Liver (tissue), 9 donors: ENCODE data around the gene MRPL50. TPM values are rescaled to one million over a fixed set of nuclear protein-coding genes. Genes with fewer than 3 reads are reported as not detected.

ENCODE experiments used
- DNase-seq: peaks from one replicate; pipeline ENCODE4 v3.0.0-alpha.2; 2017; ENCODE audit warnings: low spot score
- H3K27ac ChIP-seq, 2 donors: one replicate each; pipeline ENCODE4 v1.7.0; 2013; ENCODE audit warnings: inconsistent platforms in 2 of 2, low read length in 2 of 2, control low read depth in 1 of 2, low read depth in 1 of 2, mild to moderate bottlenecking in 1 of 2
- H3K27me3 ChIP-seq, 4 donors: one replicate each; pipeline versions ENCODE4 v1.6.1 to v1.7.0; 2013; ENCODE audit warnings: low read length in 3 of 4, inconsistent platforms in 1 of 4, mild to moderate bottlenecking in 1 of 4, moderate library complexity in 1 of 4; ENCODE audit not compliant: control insufficient read depth in 4 of 4, insufficient read depth in 4 of 4
- H3K36me3 ChIP-seq, 4 donors: one replicate each; pipeline versions ENCODE4 v1.6.1 to v1.7.0; 2013; ENCODE audit warnings: low read length in 3 of 4, mild to moderate bottlenecking in 3 of 4, low read depth in 1 of 4, moderate library complexity in 1 of 4; ENCODE audit not compliant: control insufficient read depth in 4 of 4, insufficient read depth in 3 of 4
- H3K4me1 ChIP-seq, 4 donors: one replicate each; pipeline versions ENCODE4 v1.6.1 to v1.7.0; 2013; ENCODE audit warnings: low read length in 3 of 4, mild to moderate bottlenecking in 3 of 4, moderate library complexity in 1 of 4; ENCODE audit not compliant: control insufficient read depth in 4 of 4, insufficient read depth in 4 of 4
- H3K4me3 ChIP-seq, 3 donors: one replicate each; pipeline versions ENCODE4 v1.6.1 to v1.7.0; 2013; ENCODE audit warnings: low read length in 3 of 3, control low read depth in 1 of 3, low read depth in 1 of 3, mild to moderate bottlenecking in 1 of 3
- H3K9ac ChIP-seq, 2 donors: one replicate each; pipeline ENCODE4 v1.7.0; 2013; ENCODE audit warnings: low read length in 2 of 2, mild to moderate bottlenecking in 2 of 2, moderate library complexity in 2 of 2, control low read depth in 1 of 2, low read depth in 1 of 2
- H3K9me3 ChIP-seq, 4 donors: one replicate each; pipeline versions ENCODE4 v1.6.1 to v1.7.0; 2013; ENCODE audit warnings: low read length in 3 of 4; ENCODE audit not compliant: control insufficient read depth in 4 of 4
- EGR1 ChIP-seq, 2 donors: IDR thresholded peaks; 2 replicates each; pipeline ENCODE4 v1.6.1; 2016 to 2018; ENCODE audit warnings: antibody characterized with exemption in 2 of 2, low read depth in 2 of 2
- FOXA1 ChIP-seq: IDR thresholded peaks from 2 replicates; pipeline ENCODE4 v1.6.1; 2016; ENCODE audit warnings: antibody characterized with exemption
- FOXA2 ChIP-seq: IDR thresholded peaks from 2 replicates; pipeline ENCODE4 v1.6.1; 2016; ENCODE audit warnings: antibody characterized with exemption
- GABPA ChIP-seq, 2 donors: IDR thresholded peaks in 1 of 2; conservative IDR thresholded peaks in 1 of 2; 2 replicates each; pipeline ENCODE4 v1.6.1; 2016; ENCODE audit warnings: antibody characterized with exemption in 2 of 2, mild to moderate bottlenecking in 1 of 2, moderate library complexity in 1 of 2
- HNF4A ChIP-seq, 2 donors: conservative IDR thresholded peaks; 2 replicates each; pipeline ENCODE4 v1.6.1; 2016; ENCODE audit warnings: antibody characterized with exemption in 2 of 2, mild to moderate bottlenecking in 2 of 2
- HNF4G ChIP-seq: IDR thresholded peaks from 2 replicates; pipeline ENCODE4 v1.6.1; 2016; ENCODE audit warnings: antibody characterized with exemption
- JUND ChIP-seq, 2 donors: IDR thresholded peaks; 2 replicates each; pipeline ENCODE4 v1.6.1; 2016; ENCODE audit warnings: antibody characterized with exemption in 2 of 2
- MAX ChIP-seq: IDR thresholded peaks from 2 replicates; pipeline ENCODE4 v1.6.1; 2016; ENCODE audit warnings: antibody characterized with exemption
- NR2F2 ChIP-seq: IDR thresholded peaks from 2 replicates; pipeline ENCODE4 v1.6.1; 2016; ENCODE audit warnings: antibody characterized with exemption
- RAD21 ChIP-seq, 2 donors: IDR thresholded peaks; 2 replicates each; pipeline ENCODE4 v1.6.1; 2016; ENCODE audit warnings: antibody characterized with exemption in 2 of 2, mild to moderate bottlenecking in 2 of 2
- RXRA ChIP-seq, 2 donors: IDR thresholded peaks; 2 replicates each; pipeline ENCODE4 v1.6.1; 2017 to 2018; ENCODE audit warnings: antibody characterized with exemption in 2 of 2, mild to moderate bottlenecking in 1 of 2
- SP1 ChIP-seq: IDR thresholded peaks from 2 replicates; pipeline ENCODE4 v1.6.1; 2018; ENCODE audit warnings: antibody characterized with exemption, mild to moderate bottlenecking
- TAF1 ChIP-seq: conservative IDR thresholded peaks from 2 replicates; pipeline ENCODE4 v1.6.1; 2016; ENCODE audit warnings: antibody characterized with exemption, mild to moderate bottlenecking
- YY1 ChIP-seq: IDR thresholded peaks from 2 replicates; pipeline ENCODE4 v1.6.1; 2016; ENCODE audit warnings: antibody characterized with exemption, mild to moderate bottlenecking
- WGBS: extraction: QIAGEN DNeasy Blood & Tissue Kit; methylation state at CpG from one replicate; pipeline ENCODE4 v1.1.7; 2013; 5-methylcytosine and 5-hydroxymethylcytosine counted together
- polyA plus RNA-seq, 2 donors: library from polyadenylated mRNA; stranded (reverse) in 1 of 2; unstranded in 1 of 2; fragments of 200-250 nt in 1 of 2; fragments of >200 nt in 1 of 2; fragmentation: Nextera tagmentation in 1 of 2; extraction: Ambion mirVana in 1 of 2; gene quantifications; one replicate each; pipeline versions ENCODE4 v1.2.1 to v1.2.3, GENCODE V29; 2013 to 2015
- total RNA-seq, 2 donors: library from RNA; depleted of rRNA; stranded (reverse); fragments of >200 nt; gene quantifications; one replicate each; pipeline ENCODE4 v1.2.3, GENCODE V29; 2014
- TF ChIP-seq, protein P1 (sequence below): fragments of 150-350 bp; IDR thresholded peaks from 2 replicates; pipeline ENCODE4 v1.5.1; 2017; ENCODE audit warnings: improper control_type of control experiment, low read depth, low read length; ENCODE audit not compliant: missing input control
- TF ChIP-seq, protein P2 (sequence below): IDR thresholded peaks from 2 replicates; pipeline ENCODE4 v1.6.1; 2016; ENCODE audit warnings: antibody characterized with exemption
- TF ChIP-seq, protein P3 (sequence below): IDR thresholded peaks from 2 replicates; pipeline ENCODE4 v1.6.1; 2016; ENCODE audit warnings: antibody characterized with exemption
- TF ChIP-seq, protein P4 (sequence below): IDR thresholded peaks from 2 replicates; pipeline ENCODE4 v1.6.1; 2016; ENCODE audit warnings: antibody characterized with exemption, mild to moderate bottlenecking
- donor health status: healthy.
- donor health status: healthy.
- donor health status: healthy.
- donor health status: healthy.
- donor health status: healthy.

MRPL50 gene
- total and polyA plus RNA-seq, 4 donors = 5.7 to 12.3 (median 10.5) TPM

- Histone ChIP-seq H3K36me3 (peaks cover 0 to 24% (median 20%) of the 10 kb centered on the region in 4 donors), H3K27me3 (no peaks in the 10 kb centered on the region), H3K9me3 (no peaks in the 10 kb centered on the region), H3K4me3 (no peak overlapping the region), H3K27ac (no peak overlapping the region), H3K9ac (no peak overlapping the region), H3K4me1 (peaks cover 5 to 35% (median 21%) of the 10 kb centered on the region in 4 donors)
- no peak for DNase-seq
- WGBS = 98% methylated on average over 3 of the region's 3 CpGs
- TF ChIP-seq HNF4G (no peak), EGR1 (IDR thresholded peaks at IDR 0.05; ENCODE audit: low read depth in 2 of 2) (no peak), RXRA (IDR thresholded peaks at IDR 0.05) (no peak), HNF4A (conservative IDR thresholded peaks at IDR 0.05) (no peak), NR2F2 (no peak), TAF1 (no peak), FOXA2 (no peak), GABPA (IDR thresholded peaks at IDR 0.05 in 1 of 2, conservative IDR thresholded peaks at IDR 0.05 in 1 of 2) (no peak), SP1 (no peak), YY1 (no peak), RAD21 (IDR thresholded peaks at IDR 0.05) (no peak), FOXA1 (no peak), JUND (IDR thresholded peaks at IDR 0.05) (no peak)
- TF ChIP-seq, protein P1, sequence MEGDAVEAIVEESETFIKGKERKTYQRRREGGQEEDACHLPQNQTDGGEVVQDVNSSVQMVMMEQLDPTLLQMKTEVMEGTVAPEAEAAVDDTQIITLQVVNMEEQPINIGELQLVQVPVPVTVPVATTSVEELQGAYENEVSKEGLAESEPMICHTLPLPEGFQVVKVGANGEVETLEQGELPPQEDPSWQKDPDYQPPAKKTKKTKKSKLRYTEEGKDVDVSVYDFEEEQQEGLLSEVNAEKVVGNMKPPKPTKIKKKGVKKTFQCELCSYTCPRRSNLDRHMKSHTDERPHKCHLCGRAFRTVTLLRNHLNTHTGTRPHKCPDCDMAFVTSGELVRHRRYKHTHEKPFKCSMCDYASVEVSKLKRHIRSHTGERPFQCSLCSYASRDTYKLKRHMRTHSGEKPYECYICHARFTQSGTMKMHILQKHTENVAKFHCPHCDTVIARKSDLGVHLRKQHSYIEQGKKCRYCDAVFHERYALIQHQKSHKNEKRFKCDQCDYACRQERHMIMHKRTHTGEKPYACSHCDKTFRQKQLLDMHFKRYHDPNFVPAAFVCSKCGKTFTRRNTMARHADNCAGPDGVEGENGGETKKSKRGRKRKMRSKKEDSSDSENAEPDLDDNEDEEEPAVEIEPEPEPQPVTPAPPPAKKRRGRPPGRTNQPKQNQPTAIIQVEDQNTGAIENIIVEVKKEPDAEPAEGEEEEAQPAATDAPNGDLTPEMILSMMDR = no peak
- TF ChIP-seq, protein P2, sequence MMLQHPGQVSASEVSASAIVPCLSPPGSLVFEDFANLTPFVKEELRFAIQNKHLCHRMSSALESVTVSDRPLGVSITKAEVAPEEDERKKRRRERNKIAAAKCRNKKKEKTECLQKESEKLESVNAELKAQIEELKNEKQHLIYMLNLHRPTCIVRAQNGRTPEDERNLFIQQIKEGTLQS = no peak
- TF ChIP-seq, protein P3, sequence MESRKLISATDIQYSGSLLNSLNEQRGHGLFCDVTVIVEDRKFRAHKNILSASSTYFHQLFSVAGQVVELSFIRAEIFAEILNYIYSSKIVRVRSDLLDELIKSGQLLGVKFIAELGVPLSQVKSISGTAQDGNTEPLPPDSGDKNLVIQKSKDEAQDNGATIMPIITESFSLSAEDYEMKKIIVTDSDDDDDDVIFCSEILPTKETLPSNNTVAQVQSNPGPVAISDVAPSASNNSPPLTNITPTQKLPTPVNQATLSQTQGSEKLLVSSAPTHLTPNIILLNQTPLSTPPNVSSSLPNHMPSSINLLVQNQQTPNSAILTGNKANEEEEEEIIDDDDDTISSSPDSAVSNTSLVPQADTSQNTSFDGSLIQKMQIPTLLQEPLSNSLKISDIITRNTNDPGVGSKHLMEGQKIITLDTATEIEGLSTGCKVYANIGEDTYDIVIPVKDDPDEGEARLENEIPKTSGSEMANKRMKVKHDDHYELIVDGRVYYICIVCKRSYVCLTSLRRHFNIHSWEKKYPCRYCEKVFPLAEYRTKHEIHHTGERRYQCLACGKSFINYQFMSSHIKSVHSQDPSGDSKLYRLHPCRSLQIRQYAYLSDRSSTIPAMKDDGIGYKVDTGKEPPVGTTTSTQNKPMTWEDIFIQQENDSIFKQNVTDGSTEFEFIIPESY = no peak
- TF ChIP-seq, protein P4, sequence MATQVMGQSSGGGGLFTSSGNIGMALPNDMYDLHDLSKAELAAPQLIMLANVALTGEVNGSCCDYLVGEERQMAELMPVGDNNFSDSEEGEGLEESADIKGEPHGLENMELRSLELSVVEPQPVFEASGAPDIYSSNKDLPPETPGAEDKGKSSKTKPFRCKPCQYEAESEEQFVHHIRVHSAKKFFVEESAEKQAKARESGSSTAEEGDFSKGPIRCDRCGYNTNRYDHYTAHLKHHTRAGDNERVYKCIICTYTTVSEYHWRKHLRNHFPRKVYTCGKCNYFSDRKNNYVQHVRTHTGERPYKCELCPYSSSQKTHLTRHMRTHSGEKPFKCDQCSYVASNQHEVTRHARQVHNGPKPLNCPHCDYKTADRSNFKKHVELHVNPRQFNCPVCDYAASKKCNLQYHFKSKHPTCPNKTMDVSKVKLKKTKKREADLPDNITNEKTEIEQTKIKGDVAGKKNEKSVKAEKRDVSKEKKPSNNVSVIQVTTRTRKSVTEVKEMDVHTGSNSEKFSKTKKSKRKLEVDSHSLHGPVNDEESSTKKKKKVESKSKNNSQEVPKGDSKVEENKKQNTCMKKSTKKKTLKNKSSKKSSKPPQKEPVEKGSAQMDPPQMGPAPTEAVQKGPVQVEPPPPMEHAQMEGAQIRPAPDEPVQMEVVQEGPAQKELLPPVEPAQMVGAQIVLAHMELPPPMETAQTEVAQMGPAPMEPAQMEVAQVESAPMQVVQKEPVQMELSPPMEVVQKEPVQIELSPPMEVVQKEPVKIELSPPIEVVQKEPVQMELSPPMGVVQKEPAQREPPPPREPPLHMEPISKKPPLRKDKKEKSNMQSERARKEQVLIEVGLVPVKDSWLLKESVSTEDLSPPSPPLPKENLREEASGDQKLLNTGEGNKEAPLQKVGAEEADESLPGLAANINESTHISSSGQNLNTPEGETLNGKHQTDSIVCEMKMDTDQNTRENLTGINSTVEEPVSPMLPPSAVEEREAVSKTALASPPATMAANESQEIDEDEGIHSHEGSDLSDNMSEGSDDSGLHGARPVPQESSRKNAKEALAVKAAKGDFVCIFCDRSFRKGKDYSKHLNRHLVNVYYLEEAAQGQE = no peak
These were observed 5.3 kb downstream of the MRPL50 start for GRCh38 chr9:101393135-101393534.

DNA sequence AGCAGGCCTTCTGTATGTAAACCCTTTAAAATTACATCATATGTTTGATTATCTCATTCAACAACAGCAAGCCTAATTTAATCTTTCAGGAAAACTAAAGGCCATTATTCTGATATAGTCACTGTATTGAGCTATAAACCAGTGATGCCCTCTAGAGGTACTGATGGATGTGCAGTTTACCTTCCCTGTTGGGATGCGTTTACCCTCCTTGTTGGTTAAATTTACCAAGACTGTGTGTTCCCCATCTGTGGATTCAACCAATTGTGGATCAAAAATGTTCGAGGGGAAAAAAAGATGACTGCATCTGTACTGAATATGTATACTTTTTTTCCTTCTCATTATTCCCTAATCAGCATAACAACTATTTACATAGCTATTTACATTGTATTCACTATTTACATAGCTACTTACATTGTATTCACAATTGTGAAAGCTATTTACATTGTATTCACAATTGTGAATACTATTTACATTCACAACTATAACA is 9.9 kb downstream of the MRPL50 start:
- Histone ChIP-seq H3K36me3 (peaks cover 0 to 23% (median 20%) of the 10 kb centered on the region in 4 donors), H3K4me1 (peaks cover 0 to 19% (median 14%) of the 10 kb centered on the region in 4 donors), H3K9me3 (peaks cover 0 to 2% (median 0%) of the 10 kb centered on the region in 4 donors), H3K27ac (peak overlapping the region; percentile 54 to 57), H3K27me3 (no peaks in the 10 kb centered on the region), H3K4me3 (no peak overlapping the region), H3K9ac (no peak overlapping the region)
- 36% methylated on average over 2 of the region's 2 CpGs for WGBS
- no peak for DNase-seq
- TF ChIP-seq, protein P1 = peak; percentile 39
- TF ChIP-seq FOXA1 (no peak), GABPA (IDR thresholded peaks at IDR 0.05 in 1 of 2, conservative IDR thresholded peaks at IDR 0.05 in 1 of 2) (no peak), YY1 (peak; percentile 5), FOXA2 (no peak), HNF4G (no peak), RXRA (IDR thresholded peaks at IDR 0.05) (peak in 1 of 2 donors; percentile 2), NR2F2 (no peak), RAD21 (IDR thresholded peaks at IDR 0.05) (peak; percentile 69 to 77), JUND (IDR thresholded peaks at IDR 0.05) (no peak), MAX (no peak), SP1 (no peak)
- TF ChIP-seq, protein P3 = no peak
- TF ChIP-seq, protein P2 = no peak
